ENCODE measurements around the gene RBMS3. TPM values are rescaled to one million over a fixed set of nuclear protein-coding genes. Genes with fewer than 3 reads are reported as not detected.

The RBMS3 gene
- total RNA-seq, 1 experiment from 2014 or later, result 0.42 TPM

- Histone ChIP-seq H3K27me3 (ENCODE audit: insufficient read depth, low read length) (no peaks in the 10 kb centered on the region), H2AFZ (ENCODE audit: low read depth, low read length, poor library complexity, severe bottlenecking) (no peak overlapping the region), H3K9me2 (ENCODE audit: insufficient read depth) (no peaks in the 10 kb centered on the region), H3K27ac (ENCODE audit: low read depth, low read length) (no peak overlapping the region), H3K4me1 (ENCODE audit: control insufficient read depth in 1 of 2, insufficient read depth in 2 of 2, low read length in 2 of 2) (no peaks in the 10 kb centered on the region), H3K36me3 (ENCODE audit: control insufficient read depth in 1 of 2, insufficient read depth in 2 of 2, low read length in 2 of 2) (no peaks in the 10 kb centered on the region), H3K9ac (ENCODE audit: low read length) (no peak overlapping the region), H3K4me2 (ENCODE audit: low read length) (no peak overlapping the region), H3K9me3 (ENCODE audit: control insufficient read depth in 1 of 2, insufficient read depth in 1 of 2, low read depth in 1 of 2, low read length in 2 of 2) (no peaks in the 10 kb centered on the region), H3K79me2 (ENCODE audit: insufficient read depth, low read length) (no peaks in the 10 kb centered on the region), H3K4me3 (replicated peaks in 1 of 2; ENCODE audit: low read depth in 1 of 2, low read length in 2 of 2) (no peak overlapping the region), H4K20me1 (ENCODE audit: insufficient read depth) (no peaks in the 10 kb centered on the region)
- ChIA-PET POLR2A (no interaction called here), RAD21 (ENCODE audit: low non-redundant PET in 1 of 2, low total read pairs in 2 of 2, uncharacterized antibody in 2 of 2, unreplicated experiment in 2 of 2) (no interaction called here), CTCF (no interaction called here)
- intact Hi-C loops (cut with micrococcal nuclease), result no loop called here
- no peak for ATAC-seq
- no TSS peak for BruUV-seq (replicated peaks)
- DNase-seq (ENCODE audit: low read depth, low spot score), result no peak
- TF ChIP-seq MAX (IDR thresholded peaks at IDR 0.05), result no peak
- TF ChIP-seq SRF (IDR thresholded peaks at IDR 0.05; ENCODE audit: low read depth), result no peak
- no peak for TF ChIP-seq CTCF (IDR thresholded peaks at IDR 0.05 in 2 of 3, conservative IDR thresholded peaks at IDR 0.05 in 1 of 3; ENCODE audit: borderline replicate concordance in 1 of 3, insufficient read depth in 1 of 3, low read depth in 2 of 3, low read length in 2 of 3)
- no peak for TF ChIP-seq JUND (IDR thresholded peaks at IDR 0.05)
- TF ChIP-seq ATF3 (IDR thresholded peaks at IDR 0.05), result no peak
- no peak for TF ChIP-seq REST (IDR thresholded peaks at IDR 0.05; ENCODE audit: low read depth)
- TF ChIP-seq POLR2A (IDR thresholded peaks at IDR 0.05; ENCODE audit: borderline replicate concordance, extremely low read depth, insufficient read depth, insufficient read length), result no peak
- TF ChIP-seq EGR1 (IDR thresholded peaks at IDR 0.05; ENCODE audit: low read depth), result no peak
- TF ChIP-seq ZBTB33 (IDR thresholded peaks at IDR 0.05; ENCODE audit: extremely low read depth, insufficient replicate concordance, low read length), result no peak
- no peak for TF ChIP-seq FOSL1 (IDR thresholded peaks at IDR 0.05; ENCODE audit: low read depth)
- no peak for TF ChIP-seq ZFX (IDR thresholded peaks at IDR 0.05)
- no peak for TF ChIP-seq SIN3A (IDR thresholded peaks at IDR 0.05; ENCODE audit: low read depth)
- no peak for TF ChIP-seq ELF1 (IDR thresholded peaks at IDR 0.05; ENCODE audit: borderline replicate concordance, low read depth)
- TF ChIP-seq YY1 (IDR thresholded peaks at IDR 0.05; ENCODE audit: extremely low read depth, insufficient replicate concordance, low read depth, low read length), result no peak
- TF ChIP-seq TCF7L2 (IDR thresholded peaks at IDR 0.05; ENCODE audit: borderline replicate concordance, extremely low read depth, insufficient read depth, insufficient read length), result no peak
Observed at GRCh38 chr3:29447946-29448627, 167.2 kb downstream of the RBMS3 start.

All from HCT116 (cell line).